Measurements from ENCODE around the gene FAM118B.

Gene FAM118B

GRCh38 chr11:126311401-126312291 lies 100.1 kb downstream of the FAM118B start:
- peak; percentile 50 for DNase-seq (ENCODE audit: low read depth)
